GM23338 (cell line): ENCODE results near the gene POF1B.

Experiments
- CREB1 ChIP-seq: fragments of 250-450 bp; sonication (Bioruptor Pico); IDR thresholded peaks from 2 replicates; pipeline ENCODE4 v1.5.0; 2020; ENCODE audit warnings: low read depth, mild to moderate bottlenecking, moderate library complexity
- EZH2 ChIP-seq: fragments of 200-600 bp; sonication (generic); IDR thresholded peaks from one replicate; pipeline ENCODE4 v1.8.0; 2017; ENCODE audit warnings: antibody characterized with exemption, mild to moderate bottlenecking, low read depth; ENCODE audit not compliant: unreplicated experiment
- EZH2phosphoT487 ChIP-seq: fragments of 200-600 bp; sonication (generic); IDR thresholded peaks from one replicate; pipeline ENCODE4 v1.8.1; 2018; ENCODE audit warnings: antibody characterized with exemption; ENCODE audit not compliant: unreplicated experiment
- JUNB ChIP-seq: IDR thresholded peaks from one replicate; pipeline ENCODE4 v1.6.1; 2016; ENCODE audit warnings: antibody characterized with exemption; ENCODE audit not compliant: unreplicated experiment
- POLR2AphosphoS5 ChIP-seq: IDR thresholded peaks from 2 replicates; pipeline ENCODE4 v1.6.1; 2016; ENCODE audit warnings: antibody characterized with exemption, low read depth
- ZNF114 ChIP-seq: fragments of 250-450 bp; sonication (Bioruptor Pico); IDR thresholded peaks from 2 replicates; pipeline ENCODE4 v1.5.0; 2020; ENCODE audit warnings: mild to moderate bottlenecking, moderate library complexity
- ZNF331 ChIP-seq: fragments of 250-450 bp; sonication (Bioruptor Pico); IDR thresholded peaks from 2 replicates; pipeline ENCODE4 v1.5.0; 2020; ENCODE audit warnings: low read depth, mild to moderate bottlenecking, moderate library complexity
- TF ChIP-seq, protein P1 (sequence below), 2 experiments: fragments of 200-600 bp in 1 of 2; sonication (generic) in 1 of 2; conservative IDR thresholded peaks; 2 replicates each; pipeline versions ENCODE4 v1.5.1 to v1.6.1; 2016 to 2017; ENCODE audit warnings: antibody characterized with exemption in 2 of 2, low read depth in 2 of 2, mild to moderate bottlenecking in 2 of 2, moderate library complexity in 1 of 2
- TF ChIP-seq, protein P2 (sequence below): IDR thresholded peaks from one replicate; pipeline ENCODE4 v1.6.1; 2018; ENCODE audit warnings: antibody characterized with exemption; ENCODE audit not compliant: unreplicated experiment
- TF ChIP-seq, protein P3 (sequence below): fragments of 250-450 bp; sonication (Bioruptor Pico); IDR thresholded peaks from 2 replicates; pipeline ENCODE4 v1.5.0; 2020; ENCODE audit warnings: mild to moderate bottlenecking, moderate library complexity

DNA sequence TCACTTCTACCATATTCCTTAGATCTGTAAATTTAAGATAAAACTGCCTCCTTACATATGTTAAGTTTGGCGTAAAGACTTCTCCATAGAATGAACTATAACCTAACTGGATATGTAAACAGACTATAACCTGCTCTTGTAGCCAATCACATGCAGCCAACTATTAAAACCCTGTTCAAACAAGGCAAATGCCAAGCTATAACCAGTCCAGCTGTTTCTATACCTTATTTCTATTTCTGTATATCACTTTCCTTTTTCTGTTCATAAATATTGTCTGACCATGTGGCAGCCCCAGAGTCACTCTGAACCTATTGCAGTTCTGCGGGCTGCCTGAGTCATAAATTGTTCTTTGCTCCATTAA, 12.4 kb upstream of the POF1B start:
- TF ChIP-seq CREB1 (CRISPR knock-in tag) = no peak
- TF ChIP-seq POLR2AphosphoS5 = no peak
- TF ChIP-seq EZH2 = no peak
- TF ChIP-seq, protein P1, sequence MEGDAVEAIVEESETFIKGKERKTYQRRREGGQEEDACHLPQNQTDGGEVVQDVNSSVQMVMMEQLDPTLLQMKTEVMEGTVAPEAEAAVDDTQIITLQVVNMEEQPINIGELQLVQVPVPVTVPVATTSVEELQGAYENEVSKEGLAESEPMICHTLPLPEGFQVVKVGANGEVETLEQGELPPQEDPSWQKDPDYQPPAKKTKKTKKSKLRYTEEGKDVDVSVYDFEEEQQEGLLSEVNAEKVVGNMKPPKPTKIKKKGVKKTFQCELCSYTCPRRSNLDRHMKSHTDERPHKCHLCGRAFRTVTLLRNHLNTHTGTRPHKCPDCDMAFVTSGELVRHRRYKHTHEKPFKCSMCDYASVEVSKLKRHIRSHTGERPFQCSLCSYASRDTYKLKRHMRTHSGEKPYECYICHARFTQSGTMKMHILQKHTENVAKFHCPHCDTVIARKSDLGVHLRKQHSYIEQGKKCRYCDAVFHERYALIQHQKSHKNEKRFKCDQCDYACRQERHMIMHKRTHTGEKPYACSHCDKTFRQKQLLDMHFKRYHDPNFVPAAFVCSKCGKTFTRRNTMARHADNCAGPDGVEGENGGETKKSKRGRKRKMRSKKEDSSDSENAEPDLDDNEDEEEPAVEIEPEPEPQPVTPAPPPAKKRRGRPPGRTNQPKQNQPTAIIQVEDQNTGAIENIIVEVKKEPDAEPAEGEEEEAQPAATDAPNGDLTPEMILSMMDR (conservative IDR thresholded peaks at IDR 0.05; ENCODE audit: low read depth in 2 of 2) = no peak
- no peak for TF ChIP-seq JUNB
- no peak for TF ChIP-seq ZNF331 (CRISPR knock-in tag)
- no peak for TF ChIP-seq EZH2phosphoT487
- TF ChIP-seq, protein P2, sequence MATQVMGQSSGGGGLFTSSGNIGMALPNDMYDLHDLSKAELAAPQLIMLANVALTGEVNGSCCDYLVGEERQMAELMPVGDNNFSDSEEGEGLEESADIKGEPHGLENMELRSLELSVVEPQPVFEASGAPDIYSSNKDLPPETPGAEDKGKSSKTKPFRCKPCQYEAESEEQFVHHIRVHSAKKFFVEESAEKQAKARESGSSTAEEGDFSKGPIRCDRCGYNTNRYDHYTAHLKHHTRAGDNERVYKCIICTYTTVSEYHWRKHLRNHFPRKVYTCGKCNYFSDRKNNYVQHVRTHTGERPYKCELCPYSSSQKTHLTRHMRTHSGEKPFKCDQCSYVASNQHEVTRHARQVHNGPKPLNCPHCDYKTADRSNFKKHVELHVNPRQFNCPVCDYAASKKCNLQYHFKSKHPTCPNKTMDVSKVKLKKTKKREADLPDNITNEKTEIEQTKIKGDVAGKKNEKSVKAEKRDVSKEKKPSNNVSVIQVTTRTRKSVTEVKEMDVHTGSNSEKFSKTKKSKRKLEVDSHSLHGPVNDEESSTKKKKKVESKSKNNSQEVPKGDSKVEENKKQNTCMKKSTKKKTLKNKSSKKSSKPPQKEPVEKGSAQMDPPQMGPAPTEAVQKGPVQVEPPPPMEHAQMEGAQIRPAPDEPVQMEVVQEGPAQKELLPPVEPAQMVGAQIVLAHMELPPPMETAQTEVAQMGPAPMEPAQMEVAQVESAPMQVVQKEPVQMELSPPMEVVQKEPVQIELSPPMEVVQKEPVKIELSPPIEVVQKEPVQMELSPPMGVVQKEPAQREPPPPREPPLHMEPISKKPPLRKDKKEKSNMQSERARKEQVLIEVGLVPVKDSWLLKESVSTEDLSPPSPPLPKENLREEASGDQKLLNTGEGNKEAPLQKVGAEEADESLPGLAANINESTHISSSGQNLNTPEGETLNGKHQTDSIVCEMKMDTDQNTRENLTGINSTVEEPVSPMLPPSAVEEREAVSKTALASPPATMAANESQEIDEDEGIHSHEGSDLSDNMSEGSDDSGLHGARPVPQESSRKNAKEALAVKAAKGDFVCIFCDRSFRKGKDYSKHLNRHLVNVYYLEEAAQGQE = no peak
- TF ChIP-seq ZNF114 (CRISPR knock-in tag) = no peak
- TF ChIP-seq, protein P3, sequence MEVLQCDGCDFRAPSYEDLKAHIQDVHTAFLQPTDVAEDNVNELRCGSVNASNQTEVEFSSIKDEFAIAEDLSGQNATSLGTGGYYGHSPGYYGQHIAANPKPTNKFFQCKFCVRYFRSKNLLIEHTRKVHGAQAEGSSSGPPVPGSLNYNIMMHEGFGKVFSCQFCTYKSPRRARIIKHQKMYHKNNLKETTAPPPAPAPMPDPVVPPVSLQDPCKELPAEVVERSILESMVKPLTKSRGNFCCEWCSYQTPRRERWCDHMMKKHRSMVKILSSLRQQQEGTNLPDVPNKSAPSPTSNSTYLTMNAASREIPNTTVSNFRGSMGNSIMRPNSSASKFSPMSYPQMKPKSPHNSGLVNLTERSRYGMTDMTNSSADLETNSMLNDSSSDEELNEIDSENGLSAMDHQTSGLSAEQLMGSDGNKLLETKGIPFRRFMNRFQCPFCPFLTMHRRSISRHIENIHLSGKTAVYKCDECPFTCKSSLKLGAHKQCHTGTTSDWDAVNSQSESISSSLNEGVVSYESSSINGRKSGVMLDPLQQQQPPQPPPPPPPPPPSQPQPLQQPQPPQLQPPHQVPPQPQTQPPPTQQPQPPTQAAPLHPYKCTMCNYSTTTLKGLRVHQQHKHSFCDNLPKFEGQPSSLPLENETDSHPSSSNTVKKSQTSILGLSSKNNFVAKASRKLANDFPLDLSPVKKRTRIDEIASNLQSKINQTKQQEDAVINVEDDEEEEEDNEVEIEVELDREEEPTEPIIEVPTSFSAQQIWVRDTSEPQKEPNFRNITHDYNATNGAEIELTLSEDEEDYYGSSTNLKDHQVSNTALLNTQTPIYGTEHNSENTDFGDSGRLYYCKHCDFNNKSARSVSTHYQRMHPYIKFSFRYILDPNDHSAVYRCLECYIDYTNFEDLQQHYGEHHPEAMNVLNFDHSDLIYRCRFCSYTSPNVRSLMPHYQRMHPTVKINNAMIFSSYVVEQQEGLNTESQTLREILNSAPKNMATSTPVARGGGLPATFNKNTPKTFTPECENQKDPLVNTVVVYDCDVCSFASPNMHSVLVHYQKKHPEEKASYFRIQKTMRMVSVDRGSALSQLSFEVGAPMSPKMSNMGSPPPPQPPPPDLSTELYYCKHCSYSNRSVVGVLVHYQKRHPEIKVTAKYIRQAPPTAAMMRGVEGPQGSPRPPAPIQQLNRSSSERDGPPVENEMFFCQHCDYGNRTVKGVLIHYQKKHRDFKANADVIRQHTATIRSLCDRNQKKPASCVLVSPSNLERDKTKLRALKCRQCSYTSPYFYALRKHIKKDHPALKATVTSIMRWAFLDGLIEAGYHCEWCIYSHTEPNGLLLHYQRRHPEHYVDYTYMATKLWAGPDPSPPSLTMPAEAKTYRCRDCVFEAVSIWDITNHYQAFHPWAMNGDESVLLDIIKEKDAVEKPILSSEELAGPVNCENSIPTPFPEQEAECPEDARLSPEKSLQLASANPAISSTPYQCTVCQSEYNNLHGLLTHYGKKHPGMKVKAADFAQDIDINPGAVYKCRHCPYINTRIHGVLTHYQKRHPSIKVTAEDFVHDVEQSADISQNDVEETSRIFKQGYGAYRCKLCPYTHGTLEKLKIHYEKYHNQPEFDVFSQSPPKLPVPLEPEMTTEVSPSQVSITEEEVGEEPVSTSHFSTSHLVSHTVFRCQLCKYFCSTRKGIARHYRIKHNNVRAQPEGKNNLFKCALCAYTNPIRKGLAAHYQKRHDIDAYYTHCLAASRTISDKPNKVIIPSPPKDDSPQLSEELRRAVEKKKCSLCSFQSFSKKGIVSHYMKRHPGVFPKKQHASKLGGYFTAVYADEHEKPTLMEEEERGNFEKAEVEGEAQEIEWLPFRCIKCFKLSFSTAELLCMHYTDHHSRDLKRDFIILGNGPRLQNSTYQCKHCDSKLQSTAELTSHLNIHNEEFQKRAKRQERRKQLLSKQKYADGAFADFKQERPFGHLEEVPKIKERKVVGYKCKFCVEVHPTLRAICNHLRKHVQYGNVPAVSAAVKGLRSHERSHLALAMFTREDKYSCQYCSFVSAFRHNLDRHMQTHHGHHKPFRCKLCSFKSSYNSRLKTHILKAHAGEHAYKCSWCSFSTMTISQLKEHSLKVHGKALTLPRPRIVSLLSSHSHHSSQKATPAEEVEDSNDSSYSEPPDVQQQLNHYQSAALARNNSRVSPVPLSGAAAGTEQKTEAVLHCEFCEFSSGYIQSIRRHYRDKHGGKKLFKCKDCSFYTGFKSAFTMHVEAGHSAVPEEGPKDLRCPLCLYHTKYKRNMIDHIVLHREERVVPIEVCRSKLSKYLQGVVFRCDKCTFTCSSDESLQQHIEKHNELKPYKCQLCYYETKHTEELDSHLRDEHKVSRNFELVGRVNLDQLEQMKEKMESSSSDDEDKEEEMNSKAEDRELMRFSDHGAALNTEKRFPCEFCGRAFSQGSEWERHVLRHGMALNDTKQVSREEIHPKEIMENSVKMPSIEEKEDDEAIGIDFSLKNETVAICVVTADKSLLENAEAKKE (CRISPR knock-in tag) = no peak
